ENCODE measurements around the gene DIPK1B. TPM values are rescaled to one million over a fixed set of nuclear protein-coding genes. Genes with fewer than 3 reads are reported as not detected.

The DIPK1B gene
- polyA plus RNA-seq, 3 donors = 0.10 TPM; not detected in 2

DNA sequence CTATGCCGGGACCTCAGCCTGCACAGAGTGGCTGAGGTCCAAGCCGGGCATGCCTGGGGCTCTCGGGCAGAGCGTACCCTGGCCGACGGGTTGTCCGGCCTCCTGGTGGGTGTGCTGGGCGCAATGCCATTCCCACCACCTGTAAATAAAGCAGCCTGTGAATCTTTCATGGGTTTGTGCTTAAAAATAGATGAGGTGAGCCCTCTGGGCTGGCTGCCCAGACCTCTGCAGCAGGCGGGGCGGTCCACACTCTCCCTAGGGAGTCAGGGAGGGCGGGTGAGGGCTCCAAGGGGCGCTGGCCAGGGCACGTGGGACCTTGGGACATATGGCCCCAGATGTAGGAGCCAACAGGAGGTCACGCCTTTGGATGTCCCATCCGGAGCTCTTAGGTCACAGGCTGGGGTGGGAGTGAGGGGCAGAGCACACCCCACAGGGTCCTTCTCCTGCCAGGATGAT lies 21.5 kb upstream of the DIPK1B start:
- Mint-ChIP-seq H3K9me3 (peaks cover 0 to 3% (median 0%) of the 10 kb centered on the region in 7 donors), H3K4me3 (no peak overlapping the region), H3K36me3 (no peaks in the 10 kb centered on the region), H3K27ac (no peak overlapping the region), H3K27me3 (ENCODE audit: low read depth in 3 of 3) (peaks cover 2 to 4% (median 3%) of the 10 kb centered on the region in 3 donors), H3K4me1 (peaks cover 19% of the 10 kb centered on the region)
- WGBS (ENCODE audit: insufficient coverage) = 100% methylated on average over 7 of the region's 15 CpGs
- Histone ChIP-seq H3K4me1 (ENCODE audit: control insufficient read depth in 1 of 2, insufficient read depth in 2 of 2, low read length in 2 of 2) (peaks cover 30 to 37% of the 10 kb centered on the region in 2 donors), H3K27me3 (ENCODE audit: control insufficient read depth in 2 of 2, insufficient read depth in 2 of 2, low read length in 2 of 2) (no peaks in the 10 kb centered on the region), H3K36me3 (replicated peaks in 1 of 2; ENCODE audit: control insufficient read depth in 1 of 2, insufficient read depth in 2 of 2, low read length in 2 of 2) (no peaks in the 10 kb centered on the region), H2AFZ (ENCODE audit: insufficient read depth, low read depth, low read length, poor library complexity, severe bottlenecking) (no peak overlapping the region), H3K9me3 (replicated peaks in 1 of 2; ENCODE audit: control insufficient read depth in 1 of 2, insufficient read depth in 1 of 2, low read length in 2 of 2) (no peaks in the 10 kb centered on the region), H3K79me2 (ENCODE audit: insufficient read depth, low read length) (peaks cover 10% of the 10 kb centered on the region), H3K9ac (ENCODE audit: insufficient read depth, low read length, poor library complexity, severe bottlenecking) (no peak overlapping the region), H3K27ac (ENCODE audit: low read depth in 1 of 2, low read length in 2 of 2) (no peak overlapping the region), H3K4me2 (replicated peaks; ENCODE audit: extremely low read depth, low read length, poor library complexity, severe bottlenecking) (no peak overlapping the region), H4K20me1 (ENCODE audit: insufficient read depth, low read length) (peaks cover 5% of the 10 kb centered on the region), H3K4me3 (replicated peaks in 1 of 3; ENCODE audit: low read depth in 2 of 3, low read length in 3 of 3) (no peak overlapping the region)
- intact Hi-C loops (cut with micrococcal nuclease) = no loop called here
- no peak for DNase-seq
- TF ChIP-seq CTCF (IDR thresholded peaks at IDR 0.05) = no peak

GRCh38 chr9:136691316-136692184 lies 20.8 kb upstream of the DIPK1B start:
- Mint-ChIP-seq H3K36me3 (no peaks in the 10 kb centered on the region), H3K27ac (no peak overlapping the region), H3K4me3 (no peak overlapping the region), H3K4me1 (peaks cover 18% of the 10 kb centered on the region), H3K9me3 (peaks cover 0 to 3% (median 0%) of the 10 kb centered on the region in 7 donors), H3K27me3 (ENCODE audit: low read depth in 3 of 3) (peaks cover 2 to 4% (median 3%) of the 10 kb centered on the region in 3 donors)
- 96% methylated on average over 23 of the region's 29 CpGs for WGBS (ENCODE audit: insufficient coverage)
- no peak overlapping the region for H3K27ac ChIP-seq (ENCODE audit: low read depth in 1 of 2, low read length in 2 of 2)
- H3K9ac ChIP-seq (ENCODE audit: insufficient read depth, low read length, poor library complexity, severe bottlenecking) = no peak overlapping the region
- H2AFZ ChIP-seq (ENCODE audit: insufficient read depth, low read depth, low read length, poor library complexity, severe bottlenecking) = no peak overlapping the region
- no peak overlapping the region for H3K4me2 ChIP-seq (replicated peaks; ENCODE audit: extremely low read depth, low read length, poor library complexity, severe bottlenecking)
- no peaks in the 10 kb centered on the region for H4K20me1 ChIP-seq (ENCODE audit: insufficient read depth, low read length)
- H3K36me3 ChIP-seq (replicated peaks in 1 of 2; ENCODE audit: control insufficient read depth in 1 of 2, insufficient read depth in 2 of 2, low read length in 2 of 2) = no peaks in the 10 kb centered on the region
- no peaks in the 10 kb centered on the region for H3K9me3 ChIP-seq (replicated peaks in 1 of 2; ENCODE audit: control insufficient read depth in 1 of 2, insufficient read depth in 1 of 2, low read length in 2 of 2)
- H3K27me3 ChIP-seq (ENCODE audit: control insufficient read depth in 2 of 2, insufficient read depth in 2 of 2, low read length in 2 of 2) = no peaks in the 10 kb centered on the region
- no peak overlapping the region for H3K4me3 ChIP-seq (replicated peaks in 1 of 3; ENCODE audit: low read depth in 2 of 3, low read length in 3 of 3)
- peaks cover 3% of the 10 kb centered on the region for H3K79me2 ChIP-seq (ENCODE audit: insufficient read depth, low read length)
- TF ChIP-seq CTCF (IDR thresholded peaks at IDR 0.05) = no peak
- DNase-seq = no peak
- peaks cover 34 to 37% of the 10 kb centered on the region in 2 donors for H3K4me1 ChIP-seq (ENCODE audit: control insufficient read depth in 1 of 2, insufficient read depth in 2 of 2, low read length in 2 of 2)
- intact Hi-C loops (cut with micrococcal nuclease) = no loop called here

Data from CD14-positive monocyte (primary cell).